AG04450 (cell line): ENCODE measurements around the gene ATP8A2. TPM values are rescaled to one million over a fixed set of nuclear protein-coding genes. Genes with fewer than 3 reads are reported as not detected.

Experiments used
- CTCF ChIA-PET: fragments of 300-600, 350-600 bp; formaldehyde crosslinking; extraction: SDS; loops from one replicate; lab custom pipeline; 2022; ENCODE audit warnings: antibody characterized with exemption, inconsistent platforms; lab: Charles Lee
- POLR2A ChIA-PET: fragments of 350-600 bp; formaldehyde crosslinking; extraction: SDS; loops from one replicate; lab custom pipeline; 2021; ENCODE audit warnings: antibody characterized with exemption, inconsistent platforms; lab: Yijun Ruan, JAX
- DNase-seq: peaks from one replicate; pipeline ENCODE4 v3.0.0-alpha.2; 2011; ENCODE audit warnings: low read depth, low spot score
- H3K27ac ChIP-seq: one replicate; pipeline ENCODE4 v1.5.1; 2012; ENCODE audit warnings: low read depth, low read length, control low read depth
- H3K27me3 ChIP-seq: one replicate; pipeline ENCODE4 v1.6.0; 2012; ENCODE audit warnings: low read length; ENCODE audit not compliant: control insufficient read depth, insufficient read depth
- H3K4me3 ChIP-seq: 2 replicates; pipeline ENCODE4 v1.5.1; 2011; ENCODE audit warnings: mild to moderate bottlenecking, low read depth, low read length, control low read depth
- H3K9me3 ChIP-seq: 2 replicates; pipeline ENCODE4 v1.5.1; 2012; ENCODE audit warnings: low read length; ENCODE audit not compliant: control insufficient read depth, insufficient read depth
- polyA plus RNA-seq: library from polyadenylated mRNA; depleted of rRNA; stranded (reverse); fragments of >200 nt; gene quantifications from 2 replicates; pipeline ENCODE4 v1.2.3, GENCODE V29; 2011
- TF ChIP-seq, protein P1 (sequence below): IDR thresholded peaks from 2 replicates; pipeline ENCODE4 v1.5.1; 2011; ENCODE audit warnings: low read depth, low read length, control low read depth, inconsistent platforms

The ATP8A2 gene
- polyA plus RNA-seq, 1 experiment, result 0.19 TPM

DNA sequence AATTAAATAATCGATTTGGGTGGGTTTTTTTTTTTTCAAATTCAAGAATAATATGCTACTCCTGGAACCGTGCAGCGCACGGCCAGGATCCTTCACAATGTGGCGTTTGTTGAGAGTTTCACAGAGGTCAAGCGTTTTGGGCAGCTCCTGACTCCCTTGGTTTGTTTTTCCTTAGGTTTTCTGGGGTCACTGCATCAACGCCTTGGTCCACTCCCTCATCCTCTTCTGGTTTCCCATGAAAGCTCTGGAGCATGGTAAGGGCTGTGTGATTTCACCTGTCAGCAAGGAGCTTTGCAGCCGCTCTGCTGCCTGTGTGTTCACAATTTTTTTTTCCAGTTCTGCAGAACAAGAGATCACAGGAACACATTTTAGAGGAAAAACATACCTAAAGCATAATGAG, 467.6 kb downstream of the ATP8A2 start:
- H3K27me3 ChIP-seq, result no peaks in the 10 kb centered on the region
- DNase-seq, result no peak
- TF ChIP-seq, protein P1, sequence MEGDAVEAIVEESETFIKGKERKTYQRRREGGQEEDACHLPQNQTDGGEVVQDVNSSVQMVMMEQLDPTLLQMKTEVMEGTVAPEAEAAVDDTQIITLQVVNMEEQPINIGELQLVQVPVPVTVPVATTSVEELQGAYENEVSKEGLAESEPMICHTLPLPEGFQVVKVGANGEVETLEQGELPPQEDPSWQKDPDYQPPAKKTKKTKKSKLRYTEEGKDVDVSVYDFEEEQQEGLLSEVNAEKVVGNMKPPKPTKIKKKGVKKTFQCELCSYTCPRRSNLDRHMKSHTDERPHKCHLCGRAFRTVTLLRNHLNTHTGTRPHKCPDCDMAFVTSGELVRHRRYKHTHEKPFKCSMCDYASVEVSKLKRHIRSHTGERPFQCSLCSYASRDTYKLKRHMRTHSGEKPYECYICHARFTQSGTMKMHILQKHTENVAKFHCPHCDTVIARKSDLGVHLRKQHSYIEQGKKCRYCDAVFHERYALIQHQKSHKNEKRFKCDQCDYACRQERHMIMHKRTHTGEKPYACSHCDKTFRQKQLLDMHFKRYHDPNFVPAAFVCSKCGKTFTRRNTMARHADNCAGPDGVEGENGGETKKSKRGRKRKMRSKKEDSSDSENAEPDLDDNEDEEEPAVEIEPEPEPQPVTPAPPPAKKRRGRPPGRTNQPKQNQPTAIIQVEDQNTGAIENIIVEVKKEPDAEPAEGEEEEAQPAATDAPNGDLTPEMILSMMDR, result no peak
- H3K4me3 ChIP-seq, result no peak overlapping the region
- no peak overlapping the region for H3K27ac ChIP-seq
- ChIA-PET CTCF (interaction anchor here (0.5 kb wide), 1 partner anchor 126 kb away, joined by 3 read pairs; no protein-coding TSS in a partner anchor), POLR2A (no interaction called here)
- peaks cover 4% of the 10 kb centered on the region; the same call in 1 of the 2 replicates for H3K9me3 ChIP-seq

DNA sequence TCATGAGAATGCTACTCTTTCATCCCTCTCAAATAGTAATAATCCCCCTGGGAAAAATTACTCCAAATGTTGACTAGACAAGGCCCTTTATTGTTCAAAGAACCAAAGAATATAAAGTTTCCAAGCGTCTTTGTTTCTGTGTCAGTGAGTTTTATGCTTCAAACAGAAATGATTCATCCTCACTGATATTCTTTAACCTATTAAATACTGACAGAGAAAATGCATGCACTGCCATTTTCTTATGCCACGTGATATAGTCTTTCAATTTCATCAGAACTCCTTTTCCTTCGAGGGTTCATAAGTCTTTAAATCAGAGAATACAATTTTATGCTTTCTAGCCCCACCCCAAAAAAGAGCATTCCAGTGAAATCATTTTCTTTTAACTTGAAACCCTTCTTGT, 468.5 kb downstream of the ATP8A2 start:
- no peak overlapping the region for H3K27ac ChIP-seq
- H3K4me3 ChIP-seq, result no peak overlapping the region
- no peaks in the 10 kb centered on the region for H3K27me3 ChIP-seq
- ChIA-PET POLR2A (no interaction called here), CTCF (no interaction called here)
- no peak for DNase-seq
- TF ChIP-seq, protein P1, result no peak
- peaks cover 4% of the 10 kb centered on the region; the same call in 1 of the 2 replicates for H3K9me3 ChIP-seq

DNA sequence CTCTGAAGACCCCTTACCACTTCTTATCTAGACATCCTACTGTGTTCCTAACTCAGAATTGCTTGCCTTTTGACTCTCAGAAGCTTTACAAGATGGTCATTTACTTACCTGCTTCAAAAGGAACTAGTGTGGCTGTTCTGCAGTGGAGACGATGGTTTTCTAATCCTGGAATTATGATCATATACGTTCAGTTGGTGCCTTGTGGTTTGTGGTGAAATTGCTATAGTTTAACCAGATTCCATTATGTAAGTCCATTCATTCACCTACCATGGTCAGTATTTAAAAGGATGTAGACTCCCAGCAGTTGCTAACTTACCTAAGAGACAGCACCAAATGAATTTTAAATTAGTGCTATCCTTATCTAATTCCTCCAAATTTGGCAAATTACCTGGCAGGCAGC, 469.2 kb downstream of the ATP8A2 start:
- H3K27ac ChIP-seq, result no peak overlapping the region
- no peaks in the 10 kb centered on the region for H3K27me3 ChIP-seq
- ChIA-PET CTCF (no interaction called here), POLR2A (no interaction called here)
- H3K9me3 ChIP-seq, result peaks cover 4% of the 10 kb centered on the region; the same call in 1 of the 2 replicates
- DNase-seq, result no peak
- H3K4me3 ChIP-seq, result no peak overlapping the region
- TF ChIP-seq, protein P1, result no peak

DNA sequence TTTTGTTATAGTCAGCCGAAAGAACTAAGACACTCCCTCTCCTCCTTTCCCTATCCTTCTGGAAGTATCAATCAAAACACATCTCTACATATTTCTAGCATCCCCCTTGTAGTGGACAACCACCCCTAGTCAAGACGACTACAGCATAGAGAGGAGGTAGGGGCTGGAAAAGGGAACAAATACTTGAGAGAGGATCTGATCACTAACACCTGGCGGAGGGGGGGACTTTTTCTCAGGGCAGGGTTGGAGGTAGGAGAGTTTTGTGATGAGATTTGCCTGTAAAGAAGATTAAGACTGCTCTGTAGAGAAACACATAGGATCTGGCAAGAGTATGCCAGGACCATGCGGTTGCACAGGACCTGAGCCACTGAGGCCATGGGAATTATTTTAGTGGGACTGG, 471.9 kb downstream of the ATP8A2 start:
- H3K9me3 ChIP-seq, result no peaks in the 10 kb centered on the region
- H3K27ac ChIP-seq, result no peak overlapping the region
- TF ChIP-seq, protein P1, result no peak
- H3K4me3 ChIP-seq, result no peak overlapping the region
- no peaks in the 10 kb centered on the region for H3K27me3 ChIP-seq
- DNase-seq, result no peak
- CTCF ChIA-PET, result no interaction called here
- POLR2A ChIA-PET, result interaction anchor here (1.0 kb wide), 1 partner anchor 1078 kb away, joined by 5 read pairs; no protein-coding TSS in a partner anchor

DNA sequence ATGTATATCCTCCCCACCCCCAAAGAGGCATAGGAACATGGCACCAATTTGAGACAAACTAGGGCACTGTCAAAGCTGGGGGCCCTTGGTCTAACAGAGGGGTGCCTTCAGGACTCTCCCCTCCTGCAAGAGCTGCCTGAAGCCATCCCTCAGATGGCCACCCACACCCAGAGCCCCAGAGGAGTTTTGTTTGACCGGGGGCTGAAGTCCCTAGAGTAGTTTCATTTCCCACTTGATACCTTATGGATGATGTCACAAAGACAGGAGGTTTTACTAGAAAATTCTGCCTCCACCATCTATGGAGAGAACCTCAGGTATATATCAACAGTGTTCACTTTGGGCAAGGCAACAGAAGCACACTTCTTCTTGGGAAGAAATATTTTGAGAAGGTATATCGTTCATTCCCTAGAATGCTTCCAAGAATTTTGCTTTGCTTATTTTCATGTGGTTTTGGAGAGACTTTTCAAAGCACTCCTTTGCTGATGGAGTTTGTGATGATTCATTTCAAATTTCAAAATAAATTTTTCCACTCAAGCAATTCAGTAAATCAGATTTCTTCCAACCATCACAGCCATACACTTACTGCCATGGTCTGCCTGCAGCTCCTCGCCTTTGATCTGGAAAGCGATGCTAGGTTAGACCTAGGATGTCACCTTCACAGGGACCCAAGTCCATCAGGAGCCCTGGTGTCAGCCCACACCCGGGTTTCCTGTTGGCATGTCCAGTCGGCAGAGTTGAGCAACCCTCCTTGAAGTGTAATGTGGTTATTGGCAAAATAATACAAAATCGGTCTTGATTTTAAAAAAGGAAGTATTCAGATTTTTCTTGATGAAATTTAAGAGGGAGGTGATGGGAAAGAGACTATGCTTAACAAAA, 473.0 kb downstream of the ATP8A2 start:
- no peak for DNase-seq
- Histone ChIP-seq H3K27me3 (no peaks in the 10 kb centered on the region), H3K4me3 (no peak overlapping the region), H3K9me3 (no peaks in the 10 kb centered on the region), H3K27ac (no peak overlapping the region)
- ChIA-PET POLR2A (interaction anchor here (1.0 kb wide), 1 partner anchor 1077 kb away, joined by 5 read pairs; no protein-coding TSS in a partner anchor), CTCF (no interaction called here)
- TF ChIP-seq, protein P1, result no peak
